GM23248 (cell line): ENCODE data around the gene PPIL4.

Experiments
- EZH2 ChIP-seq: fragments of 200-600 bp; sonication (generic); IDR thresholded peaks from 2 replicates; pipeline ENCODE4 v1.6.1; 2018; ENCODE audit warnings: antibody characterized with exemption, mild to moderate bottlenecking; ENCODE audit not compliant: insufficient read depth, poor library complexity, severe bottlenecking
- EZH2phosphoT487 ChIP-seq: fragments of 200-600 bp; sonication (generic); IDR thresholded peaks from 2 replicates; pipeline ENCODE4 v1.6.1; 2018; ENCODE audit warnings: antibody characterized with exemption, moderate library complexity, mild to moderate bottlenecking, low read depth; ENCODE audit not compliant: insufficient read depth

DNA sequence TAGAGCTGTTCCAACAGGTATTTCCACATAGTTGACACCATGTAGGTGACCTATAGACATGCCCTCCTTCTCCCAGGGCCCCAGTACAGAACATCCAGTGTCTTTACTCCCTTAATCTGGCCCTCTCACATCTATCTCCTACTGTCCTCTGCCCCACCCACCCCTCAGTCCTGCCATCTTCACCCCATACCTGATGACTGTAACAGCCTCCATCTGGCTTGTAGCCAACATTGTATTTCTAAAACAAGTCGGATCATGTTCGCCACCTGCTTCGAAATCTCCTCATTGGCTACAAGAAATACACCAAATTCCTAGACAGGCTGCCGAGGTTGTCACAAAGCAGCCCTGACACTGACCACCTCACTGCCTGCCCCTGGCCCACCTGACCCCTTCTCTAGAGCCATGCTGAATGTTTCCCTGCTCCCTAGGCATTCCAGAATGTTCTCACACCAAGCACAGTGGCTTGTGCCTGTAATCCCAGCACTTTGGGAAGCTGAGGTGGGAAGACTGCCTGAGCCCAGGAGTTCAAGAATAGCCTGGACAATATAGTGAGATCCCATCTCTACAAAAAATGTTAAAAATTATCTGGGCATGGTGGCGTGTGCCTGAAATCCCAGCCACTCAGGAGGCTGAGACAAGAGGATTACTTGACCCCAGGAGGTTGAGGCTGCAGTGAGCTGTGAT lies 67.1 kb downstream of the PPIL4 start:
- TF ChIP-seq EZH2 (no peak), EZH2phosphoT487 (no peak)
